ENCODE results near the gene FGF2.

- TF ChIP-seq, protein P1, sequence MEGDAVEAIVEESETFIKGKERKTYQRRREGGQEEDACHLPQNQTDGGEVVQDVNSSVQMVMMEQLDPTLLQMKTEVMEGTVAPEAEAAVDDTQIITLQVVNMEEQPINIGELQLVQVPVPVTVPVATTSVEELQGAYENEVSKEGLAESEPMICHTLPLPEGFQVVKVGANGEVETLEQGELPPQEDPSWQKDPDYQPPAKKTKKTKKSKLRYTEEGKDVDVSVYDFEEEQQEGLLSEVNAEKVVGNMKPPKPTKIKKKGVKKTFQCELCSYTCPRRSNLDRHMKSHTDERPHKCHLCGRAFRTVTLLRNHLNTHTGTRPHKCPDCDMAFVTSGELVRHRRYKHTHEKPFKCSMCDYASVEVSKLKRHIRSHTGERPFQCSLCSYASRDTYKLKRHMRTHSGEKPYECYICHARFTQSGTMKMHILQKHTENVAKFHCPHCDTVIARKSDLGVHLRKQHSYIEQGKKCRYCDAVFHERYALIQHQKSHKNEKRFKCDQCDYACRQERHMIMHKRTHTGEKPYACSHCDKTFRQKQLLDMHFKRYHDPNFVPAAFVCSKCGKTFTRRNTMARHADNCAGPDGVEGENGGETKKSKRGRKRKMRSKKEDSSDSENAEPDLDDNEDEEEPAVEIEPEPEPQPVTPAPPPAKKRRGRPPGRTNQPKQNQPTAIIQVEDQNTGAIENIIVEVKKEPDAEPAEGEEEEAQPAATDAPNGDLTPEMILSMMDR (conservative IDR thresholded peaks at IDR 0.05; ENCODE audit: low read depth, low read length), result no peak
- TF ChIP-seq EZH2 (IDR thresholded peaks at IDR 0.05; ENCODE audit: borderline replicate concordance, low read depth, low read length, poor library complexity, severe bottlenecking), result no peak
Observed at GRCh38 chr4:122842392-122842791, 15.8 kb downstream of the FGF2 start.
